ENCODE measurements around the gene CD6. TPM values are rescaled to one million over a fixed set of nuclear protein-coding genes. Genes with fewer than 3 reads are reported as not detected.

CD6 gene
- total and polyA plus RNA-seq, 2 donors (not counting 3 experiments of a cell fraction or from before 2014, with no cell fraction given): not detected

DNA sequence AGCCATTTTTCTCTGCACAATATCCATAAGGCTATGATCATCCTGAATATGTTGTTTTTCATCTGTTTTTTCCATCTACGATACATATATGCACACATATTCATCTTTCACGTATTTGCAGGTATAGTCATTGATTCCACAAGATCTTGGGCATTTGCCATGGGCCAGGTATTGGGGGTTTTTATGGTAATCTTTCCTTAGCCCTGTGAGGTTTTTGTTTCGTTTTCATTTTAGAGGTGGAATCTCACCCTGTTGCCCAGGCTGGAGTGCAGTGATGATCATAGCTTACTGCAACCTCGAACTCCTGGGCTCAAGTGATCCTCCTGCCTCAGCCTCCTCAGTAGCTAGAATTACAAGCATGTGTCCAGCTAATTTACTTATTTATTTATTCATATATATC, 20.0 kb downstream of the CD6 start:
- H3K9ac ChIP-seq (replicated peaks; ENCODE audit: extremely low read depth, insufficient read depth, low read length): no peak overlapping the region
- H3K9me1 ChIP-seq (replicated peaks; ENCODE audit: control insufficient read depth, extremely low read depth, insufficient read depth, low read length): no peaks in the 10 kb centered on the region
- dilution Hi-C loops (cut with MboI; ENCODE audit: extremely low pct_ligation_motif_present, low sequenced_read_pairs): no loop called here
- FAIRE-seq: no peak
- no peak overlapping the region for H3K27ac ChIP-seq (ENCODE audit: insufficient read depth, low read depth, low read length)
- intact Hi-C loops (cut with micrococcal nuclease): no loop called here
- ChIA-PET CTCF (interaction anchor here (1.3 kb wide), 1 partner anchor 21 kb away, joined by 6 read pairs; no protein-coding TSS in a partner anchor), POLR2A (interaction anchor here (0.7 kb wide), 2 partner anchors 82 to 180 kb away, joined by 3 read pairs; no protein-coding TSS in a partner anchor)
- H3K9me3 ChIP-seq (replicated peaks; ENCODE audit: control insufficient read depth, insufficient read depth, low read length): no peaks in the 10 kb centered on the region
- TF ChIP-seq GATA2 (IDR thresholded peaks at IDR 0.05; ENCODE audit: insufficient read depth, insufficient read length, low read depth, low read length) (no peak), JUN (IDR thresholded peaks at IDR 0.05; ENCODE audit: borderline replicate concordance, insufficient read depth, insufficient read length, low read depth) (no peak), FOS (IDR thresholded peaks at IDR 0.05; ENCODE audit: borderline replicate concordance, insufficient read depth, low read length) (no peak), POLR2AphosphoS5 (IDR thresholded peaks at IDR 0.05; ENCODE audit: insufficient read depth, low read depth, low read length) (no peak), EZH2 (IDR thresholded peaks at IDR 0.05; ENCODE audit: borderline replicate concordance, low read depth, low read length, severe bottlenecking) (no peak), MYC (IDR thresholded peaks at IDR 0.05; ENCODE audit: low read depth, low read length) (no peak), POLR2A (IDR thresholded peaks at IDR 0.05; ENCODE audit: low read depth, low read length) (no peak)
- TF ChIP-seq, protein P1, sequence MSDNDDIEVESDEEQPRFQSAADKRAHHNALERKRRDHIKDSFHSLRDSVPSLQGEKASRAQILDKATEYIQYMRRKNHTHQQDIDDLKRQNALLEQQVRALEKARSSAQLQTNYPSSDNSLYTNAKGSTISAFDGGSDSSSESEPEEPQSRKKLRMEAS (IDR thresholded peaks at IDR 0.05; ENCODE audit: insufficient read depth, insufficient read length): no peak
- TF ChIP-seq, protein P2, sequence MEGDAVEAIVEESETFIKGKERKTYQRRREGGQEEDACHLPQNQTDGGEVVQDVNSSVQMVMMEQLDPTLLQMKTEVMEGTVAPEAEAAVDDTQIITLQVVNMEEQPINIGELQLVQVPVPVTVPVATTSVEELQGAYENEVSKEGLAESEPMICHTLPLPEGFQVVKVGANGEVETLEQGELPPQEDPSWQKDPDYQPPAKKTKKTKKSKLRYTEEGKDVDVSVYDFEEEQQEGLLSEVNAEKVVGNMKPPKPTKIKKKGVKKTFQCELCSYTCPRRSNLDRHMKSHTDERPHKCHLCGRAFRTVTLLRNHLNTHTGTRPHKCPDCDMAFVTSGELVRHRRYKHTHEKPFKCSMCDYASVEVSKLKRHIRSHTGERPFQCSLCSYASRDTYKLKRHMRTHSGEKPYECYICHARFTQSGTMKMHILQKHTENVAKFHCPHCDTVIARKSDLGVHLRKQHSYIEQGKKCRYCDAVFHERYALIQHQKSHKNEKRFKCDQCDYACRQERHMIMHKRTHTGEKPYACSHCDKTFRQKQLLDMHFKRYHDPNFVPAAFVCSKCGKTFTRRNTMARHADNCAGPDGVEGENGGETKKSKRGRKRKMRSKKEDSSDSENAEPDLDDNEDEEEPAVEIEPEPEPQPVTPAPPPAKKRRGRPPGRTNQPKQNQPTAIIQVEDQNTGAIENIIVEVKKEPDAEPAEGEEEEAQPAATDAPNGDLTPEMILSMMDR (IDR thresholded peaks at IDR 0.05; ENCODE audit: extremely low read depth in 1 of 2, insufficient read depth in 1 of 2, low read depth in 1 of 2, low read length in 2 of 2): no peak
- DNase-seq (ENCODE audit: low read depth, low spot score): no peak
- no peaks in the 10 kb centered on the region for H3K4me1 ChIP-seq (ENCODE audit: control insufficient read depth, extremely low read depth, insufficient read depth, low read length)
- H4K20me1 ChIP-seq (replicated peaks; ENCODE audit: control insufficient read depth, extremely low read depth, insufficient read depth, low read length): no peaks in the 10 kb centered on the region
- no peak overlapping the region for H2AFZ ChIP-seq (ENCODE audit: low read depth, low read length)
- no peaks in the 10 kb centered on the region for H3K36me3 ChIP-seq (ENCODE audit: control insufficient read depth in 2 of 2, extremely low read depth in 1 of 2, insufficient read depth in 2 of 2, low read length in 2 of 2)
- no peak overlapping the region for H3K4me3 ChIP-seq (replicated peaks in 1 of 3; ENCODE audit: insufficient read depth in 1 of 3, low read depth in 1 of 3, low read length in 3 of 3)
- BruUV-seq (replicated peaks): no TSS peak
- peaks cover 8 to 11% of the 10 kb centered on the region in 2 experiments for H3K27me3 ChIP-seq (ENCODE audit: control insufficient read depth in 2 of 2, insufficient read depth in 2 of 2, low read length in 2 of 2)
- H3K4me2 ChIP-seq (ENCODE audit: insufficient read depth, low read length): no peak overlapping the region
- no peaks in the 10 kb centered on the region for H3K79me2 ChIP-seq (ENCODE audit: control insufficient read depth, insufficient read depth, low read length)
